ENCODE results near the gene NCOA1. TPM values are rescaled to one million over a fixed set of nuclear protein-coding genes. Genes with fewer than 3 reads are reported as not detected.

Gene NCOA1
- total RNA-seq, 3 donors from 2014 or later = 34.8 to 55.6 (median 43.6) TPM

GRCh38 chr2:24472416-24472815 is 18.6 kb upstream of the NCOA1 start:
- Histone ChIP-seq H3K9me3 (no peaks in the 10 kb centered on the region), H3K4me1 (ENCODE audit: low read depth) (no peaks in the 10 kb centered on the region), H3K4me3 (no peak overlapping the region), H3K36me3 (ENCODE audit: low read depth) (no peaks in the 10 kb centered on the region)
- TF ChIP-seq CTCF (IDR thresholded peaks at IDR 0.05) = no peak
- intact Hi-C loops (cut with DNase I, micrococcal nuclease) = no loop called here
- no peak for ATAC-seq
- DNase-seq = no peak

- no peak for TF ChIP-seq CTCF (IDR thresholded peaks at IDR 0.05)
- DNase-seq (no peak), ATAC-seq (no peak)
- Histone ChIP-seq H3K4me1 (ENCODE audit: low read depth) (no peaks in the 10 kb centered on the region), H3K9me3 (no peaks in the 10 kb centered on the region), H3K4me3 (no peak overlapping the region), H3K36me3 (ENCODE audit: low read depth) (no peaks in the 10 kb centered on the region)
- intact Hi-C loops (cut with DNase I, micrococcal nuclease) = no loop called here
Measured at GRCh38 chr2:24473626-24474025, 17.4 kb upstream of the NCOA1 start.

- Histone ChIP-seq H3K4me1 (ENCODE audit: low read depth) (no peaks in the 10 kb centered on the region), H3K4me3 (no peak overlapping the region), H3K36me3 (ENCODE audit: low read depth) (no peaks in the 10 kb centered on the region), H3K9me3 (no peaks in the 10 kb centered on the region)
- ATAC-seq (no peak), DNase-seq (no peak)
- intact Hi-C loops (cut with DNase I, micrococcal nuclease) = no loop called here
- no peak for TF ChIP-seq CTCF (IDR thresholded peaks at IDR 0.05)
Measured at GRCh38 chr2:24474053-24474452, 17.0 kb upstream of the NCOA1 start.

- H3K9me3 ChIP-seq = no peaks in the 10 kb centered on the region
- no peaks in the 10 kb centered on the region for H3K4me1 ChIP-seq (ENCODE audit: low read depth)
- intact Hi-C loops (cut with DNase I, micrococcal nuclease) = no loop called here
- TF ChIP-seq CTCF (IDR thresholded peaks at IDR 0.05) = no peak
- no peaks in the 10 kb centered on the region for H3K36me3 ChIP-seq (ENCODE audit: low read depth)
- H3K4me3 ChIP-seq = no peak overlapping the region
- ATAC-seq (peak; percentile 56), DNase-seq (no peak)
Measured at GRCh38 chr2:24477229-24477628, 13.8 kb upstream of the NCOA1 start.

GRCh38 chr2:24478243-24478642 is 12.8 kb upstream of the NCOA1 start:
- no peak for DNase-seq
- H3K4me1 ChIP-seq (ENCODE audit: low read depth) = no peaks in the 10 kb centered on the region
- no peak for TF ChIP-seq CTCF (IDR thresholded peaks at IDR 0.05)
- H3K36me3 ChIP-seq (ENCODE audit: low read depth) = no peaks in the 10 kb centered on the region
- no peak overlapping the region for H3K4me3 ChIP-seq
- no peak for ATAC-seq
- H3K9me3 ChIP-seq = no peaks in the 10 kb centered on the region
- intact Hi-C loops (cut with DNase I, micrococcal nuclease) = no loop called here

GRCh38 chr2:24480245-24480644 is 10.8 kb upstream of the NCOA1 start:
- Histone ChIP-seq H3K9me3 (no peaks in the 10 kb centered on the region), H3K4me1 (ENCODE audit: low read depth) (no peaks in the 10 kb centered on the region), H3K4me3 (no peak overlapping the region), H3K36me3 (ENCODE audit: low read depth) (no peaks in the 10 kb centered on the region)
- TF ChIP-seq CTCF (IDR thresholded peaks at IDR 0.05) = no peak
- ATAC-seq (no peak), DNase-seq (no peak)
- intact Hi-C loops (cut with DNase I, micrococcal nuclease) = no loop called here
